GM23338 (cell line): ENCODE results near the gene FOXN4.

Source experiments
- CTCF ChIP-seq, 2 experiments: fragments of 200-600 bp in 1 of 2; sonication (generic) in 1 of 2; conservative IDR thresholded peaks; 2 replicates each; pipeline versions ENCODE4 v1.5.1 to v1.6.1; 2016 to 2017; ENCODE audit warnings: antibody characterized with exemption in 2 of 2, low read depth in 2 of 2, mild to moderate bottlenecking in 2 of 2, moderate library complexity in 1 of 2
- ETS1 ChIP-seq: IDR thresholded peaks from 2 replicates; pipeline ENCODE4 v1.6.1; 2016; ENCODE audit warnings: antibody characterized with exemption
- EZH2phosphoT487 ChIP-seq: fragments of 200-600 bp; sonication (generic); IDR thresholded peaks from one replicate; pipeline ENCODE4 v1.8.1; 2018; ENCODE audit warnings: antibody characterized with exemption; ENCODE audit not compliant: unreplicated experiment

- no peak for TF ChIP-seq ETS1
- no peak for TF ChIP-seq CTCF (conservative IDR thresholded peaks at IDR 0.05; ENCODE audit: low read depth in 2 of 2)
- no peak for TF ChIP-seq EZH2phosphoT487
Measured at GRCh38 chr12:109288571-109288970, 20.5 kb downstream of the FOXN4 start.
